HepG2 (cell line): ENCODE data around the gene ZDHHC6. TPM values are rescaled to one million over a fixed set of nuclear protein-coding genes. Genes with fewer than 3 reads are reported as not detected.

Experiments used
- ATF2 ChIP-seq: sonication (generic); formaldehyde crosslinking; IDR thresholded peaks from 2 replicates; pipeline ENCODE4 v1.4.0; 2020; ENCODE audit warnings: missing genetic modification reagents
- GATAD1 ChIP-seq: IDR thresholded peaks from 2 replicates; pipeline ENCODE4 v1.6.1; 2016; ENCODE audit warnings: missing genetic modification reagents, missing compliant biosample characterization
- GZF1 ChIP-seq: sonication (generic); formaldehyde crosslinking; IDR thresholded peaks from 2 replicates; pipeline ENCODE4 v1.5.1; 2020; ENCODE audit warnings: mild to moderate bottlenecking, missing genetic modification reagents
- REXO4 ChIP-seq: sonication (generic); formaldehyde crosslinking; IDR thresholded peaks from 2 replicates; pipeline ENCODE4 v1.8.0; 2022; ENCODE audit warnings: missing genetic modification reagents, mild to moderate bottlenecking, borderline replicate concordance
- SALL1 ChIP-seq: sonication (generic); formaldehyde crosslinking; IDR thresholded peaks from 2 replicates; pipeline ENCODE4 v1.8.0; 2022; ENCODE audit warnings: mild to moderate bottlenecking, missing genetic modification reagents
- SP140L ChIP-seq: sonication (generic); formaldehyde crosslinking; IDR thresholded peaks from 2 replicates; pipeline ENCODE4 v1.4.0; 2020; ENCODE audit warnings: missing genetic modification reagents, borderline replicate concordance
- SSRP1 ChIP-seq: IDR thresholded peaks from 2 replicates; pipeline ENCODE4 v1.6.1; 2016; ENCODE audit warnings: control low read depth
- TCF7L2 ChIP-seq: IDR thresholded peaks from 2 replicates; pipeline ENCODE4 v1.6.1; 2011; ENCODE audit warnings: mild to moderate bottlenecking, low read depth, low read length, moderate library complexity
- ZBTB49 ChIP-seq: sonication (generic); formaldehyde crosslinking; IDR thresholded peaks from 2 replicates; pipeline ENCODE4 v1.4.0; 2020; ENCODE audit warnings: missing genetic modification reagents, borderline replicate concordance
- ZFYVE20 ChIP-seq: sonication (generic); formaldehyde crosslinking; IDR thresholded peaks from 2 replicates; pipeline ENCODE4 v1.8.0; 2023; ENCODE audit warnings: low read depth, mild to moderate bottlenecking, moderate library complexity, missing genetic modification reagents, borderline replicate concordance
- ZNF251 ChIP-seq: sonication (generic); formaldehyde crosslinking; IDR thresholded peaks from 2 replicates; pipeline ENCODE4 v1.9.0; 2021; ENCODE audit warnings: mild to moderate bottlenecking, missing genetic modification reagents
- ZNF275 ChIP-seq: sonication (generic); formaldehyde crosslinking; IDR thresholded peaks from 2 replicates; pipeline ENCODE4 v1.8.0; 2022; ENCODE audit warnings: missing genetic modification reagents, mild to moderate bottlenecking, inconsistent platforms, borderline replicate concordance
- ZNF276 ChIP-seq: sonication (generic); formaldehyde crosslinking; IDR thresholded peaks from 2 replicates; pipeline ENCODE4 v1.4.0; 2020; ENCODE audit warnings: mild to moderate bottlenecking, low read depth, missing genetic modification reagents
- ZNF501 ChIP-seq: sonication (generic); formaldehyde crosslinking; IDR thresholded peaks from 2 replicates; pipeline ENCODE4 v1.5.1; 2020; ENCODE audit warnings: mild to moderate bottlenecking, moderate library complexity, missing genetic modification reagents
- ZNF563 ChIP-seq: sonication (generic); formaldehyde crosslinking; IDR thresholded peaks from 2 replicates; pipeline ENCODE4 v1.8.0; 2022; ENCODE audit warnings: mild to moderate bottlenecking, moderate library complexity, missing genetic modification reagents
- ZNF713 ChIP-seq: sonication (generic); formaldehyde crosslinking; IDR thresholded peaks from 2 replicates; pipeline ENCODE4 v1.4.0; 2020; ENCODE audit warnings: mild to moderate bottlenecking, missing genetic modification reagents
- ZNF784 ChIP-seq: sonication (generic); formaldehyde crosslinking; IDR thresholded peaks from 2 replicates; pipeline ENCODE4 v1.5.1; 2020; ENCODE audit warnings: missing genetic modification reagents, mild to moderate bottlenecking, borderline replicate concordance
- ZSCAN22 ChIP-seq: sonication (generic); formaldehyde crosslinking; IDR thresholded peaks from 2 replicates; pipeline ENCODE4 v1.4.0; 2020; ENCODE audit warnings: mild to moderate bottlenecking, missing genetic modification reagents
- polyA plus RNA-seq, 8 experiments: library from polyadenylated mRNA; depleted of rRNA in 3 of 8; stranded (reverse) in 7 of 8; unstranded in 1 of 8; fragments of >200 nt; fragmentation: Illumina TruSeq in 4 of 8; extraction: Trizol in 4 of 8; gene quantifications; 2 replicates each; pipeline versions ENCODE4 v1.2.1 to v1.2.3, GENCODE V29; 2011 to 2016; ENCODE audit warnings: low read depth in 4 of 8, missing spikeins in 1 of 8, mixed read lengths in 1 of 8; ENCODE audit not compliant: insufficient read depth in 1 of 8
- total RNA-seq, 5 experiments: library from RNA; depleted of rRNA; stranded (reverse); fragments of >200 nt; fragmentation: Illumina TruSeq; extraction: Trizol; gene quantifications; 2 replicates each; pipeline ENCODE4 v1.2.3, GENCODE V29; 2016; ENCODE audit warnings: low read depth in 1 of 5

ZDHHC6 gene
- total and polyA plus RNA-seq, 2 of the 13 experiments (the other 11 are each of a cell fraction or from before 2014, with no cell fraction given), result 20.9 to 49.4 TPM

GRCh38 chr10:112446855-112447619 lies at the start of gene ZDHHC6, which contains the start of gene VTI1A (continued):
- TF ChIP-seq ZFYVE20 (CRISPR knock-in tag) (no peak), ZSCAN22 (CRISPR knock-in tag) (0 out of 2 replicates have a peak, but pooled peaks have one; percentile 58), ATF2 (peak; percentile 48; the same call in 1 of the 2 replicates), ZNF251 (CRISPR knock-in tag) (no peak), GZF1 (CRISPR knock-in tag) (no peak; the same call in 1 of the 2 replicates), REXO4 (CRISPR knock-in tag) (no peak), SALL1 (CRISPR knock-in tag) (no peak; the same call in none of the 2 replicates), ZNF784 (CRISPR knock-in tag) (peak; percentile 74; the same call in 1 of the 2 replicates), ZBTB49 (CRISPR knock-in tag) (no peak), GATAD1 (CRISPR knock-in tag) (peak; percentile 94), ZNF713 (0 out of 2 replicates have a peak, but pooled peaks have one; percentile 57), ZNF276 (CRISPR knock-in tag) (no peak; the same call in 1 of the 2 replicates), ZNF501 (CRISPR knock-in tag) (peak; percentile 91), SSRP1 (no peak), ZNF563 (peak; percentile 35; the same call in 1 of the 2 replicates), TCF7L2 (no peak), ZNF275 (CRISPR knock-in tag) (0 out of 2 replicates have a peak, but pooled peaks have one; percentile 41), SP140L (CRISPR knock-in tag) (no peak)
